Epithelial cell of esophagus (primary cell): ENCODE data around the gene AP4B1.
"Not testable (repeated sequence)": the region's sequence is repeated elsewhere in the genome, so short reads cannot be mapped to it uniquely, and the experiment has no call there.

Source experiments
- DNase-seq: peaks from one replicate; pipeline ENCODE4 v3.0.0; 2010; ENCODE audit warnings: low read depth
- H3K4me3 ChIP-seq: 2 replicates; pipeline ENCODE4 v1.5.1; 2011; ENCODE audit warnings: mild to moderate bottlenecking, low read length, control low read depth
- CTCF ChIP-seq: IDR thresholded peaks from 2 replicates; pipeline ENCODE4 v1.5.1; 2011; ENCODE audit warnings: low read depth, mild to moderate bottlenecking, low read length, control low read depth, inconsistent platforms; ENCODE audit not compliant: insufficient read depth; ENCODE audit errors: missing control alignments

AP4B1 gene

DNA sequence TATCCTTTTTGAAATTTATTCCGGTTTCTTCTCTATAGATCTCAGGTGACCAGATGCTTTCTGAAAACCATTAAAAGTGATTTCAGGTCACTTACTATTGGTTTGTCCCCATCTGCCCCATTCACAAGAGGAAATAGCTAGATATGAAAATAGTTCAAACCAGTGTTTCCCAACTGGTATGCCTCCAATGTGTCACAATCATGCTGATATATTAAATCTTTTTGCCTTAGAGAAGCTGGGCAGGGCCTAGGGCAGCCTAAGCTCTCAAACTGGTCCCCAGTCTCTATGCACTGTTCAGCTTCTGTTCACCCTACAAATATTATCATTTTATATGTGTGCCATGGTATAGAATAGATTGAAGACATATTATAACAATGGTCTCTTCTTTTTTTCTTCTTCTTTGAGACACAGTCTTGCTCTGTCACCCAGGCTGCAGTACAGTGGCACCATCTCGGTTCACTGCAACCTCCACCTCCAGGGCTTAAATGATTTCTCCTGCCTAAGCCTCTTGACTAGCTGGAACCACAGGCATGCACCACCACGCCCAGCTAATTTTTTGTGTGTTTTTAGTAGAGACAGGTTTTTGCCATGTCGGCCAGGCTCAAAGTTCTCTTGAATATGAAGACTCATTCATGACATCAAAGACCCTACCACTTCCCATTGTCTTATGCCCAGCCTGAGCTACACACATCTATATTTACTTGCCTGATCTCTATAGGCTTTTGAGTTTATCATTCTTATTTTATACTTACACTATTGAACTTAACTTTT is 48.8 kb downstream of the AP4B1 start:
- H3K4me3 ChIP-seq, result no peak overlapping the region
- DNase-seq, result peak; percentile 14
- TF ChIP-seq CTCF, result no peak

DNA sequence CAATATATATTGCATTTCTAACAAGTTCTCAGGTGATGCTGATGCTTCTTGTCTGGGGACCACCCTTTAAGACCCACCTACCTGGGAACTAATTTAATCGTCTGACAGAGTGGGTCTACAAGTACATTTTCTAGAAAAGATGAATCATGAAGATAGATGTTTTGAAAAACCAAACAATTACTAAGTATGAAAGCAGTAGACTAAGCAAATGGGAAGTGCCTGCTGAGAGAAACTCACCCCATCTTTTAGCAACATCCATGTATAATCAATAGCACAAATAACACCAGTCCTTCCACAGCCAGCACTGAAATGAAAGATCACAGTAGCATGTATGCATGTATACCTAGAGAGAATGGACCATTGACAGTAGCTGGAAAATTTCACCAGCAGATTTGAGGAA is 50.4 kb downstream of the AP4B1 start:
- no peak for TF ChIP-seq CTCF
- DNase-seq, result no peak
- no peak overlapping the region for H3K4me3 ChIP-seq

DNA sequence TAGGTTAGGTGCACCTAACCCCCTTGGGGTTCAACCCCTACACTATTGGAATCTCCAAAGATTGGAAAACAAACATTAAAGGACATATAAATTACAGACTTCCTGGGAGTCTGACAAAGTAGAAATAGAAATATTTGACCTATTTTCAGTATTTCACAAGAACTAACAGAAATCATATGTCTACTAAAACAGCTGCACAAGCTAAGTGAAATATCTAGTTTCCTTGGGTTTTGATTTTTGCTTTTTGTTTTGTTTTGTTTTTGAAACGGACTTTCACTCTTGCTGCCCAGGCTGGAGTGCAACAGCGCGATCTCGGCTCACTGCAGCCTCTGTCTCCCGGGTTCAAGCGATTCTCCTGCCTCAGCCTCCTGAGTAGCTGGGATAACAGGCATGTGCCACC is 51.9 kb downstream of the AP4B1 start:
- H3K4me3 ChIP-seq, DNase-seq: not testable (repeated sequence)

GRCh38 chr1:113850127-113850796 is 54.3 kb downstream of the AP4B1 start:
- TF ChIP-seq CTCF, result no peak
- no peak for DNase-seq
- H3K4me3 ChIP-seq, result no peak overlapping the region

GRCh38 chr1:113849072-113849471 is 55.5 kb downstream of the AP4B1 start:
- TF ChIP-seq CTCF, result no peak
- H3K4me3 ChIP-seq, result no peak overlapping the region
- no peak for DNase-seq

- no peak for DNase-seq
- H3K4me3 ChIP-seq, result no peak overlapping the region
- no peak for TF ChIP-seq CTCF
Measured at GRCh38 chr1:113846391-113847035, 58.1 kb downstream of the AP4B1 start.
